IMR-90 (cell line): ENCODE data around the gene HELZ. TPM values are rescaled to one million over a fixed set of nuclear protein-coding genes. Genes with fewer than 3 reads are reported as not detected.

Experiments
- ATAC-seq: fragments of 200-7000 bp; cut with Tn5 transposase; 2 replicates; pipeline ENCODE4 v1.9.1; 2020; ENCODE audit warnings: low read depth, mild to moderate bottlenecking, moderate library complexity
- BruUV-seq: library from RNA; stranded (reverse); fragments of 400-500 nt; replicated peaks from 2 replicates; lab custom pipeline; 2021; lab: Mats Ljungman, UMichigan
- CTCF ChIA-PET: fragments of 300-600 bp; formaldehyde crosslinking; extraction: SDS; loops from one replicate; lab custom pipeline; 2021; ENCODE audit warnings: antibody characterized with exemption; lab: Yijun Ruan, JAX
- POLR2A ChIA-PET: fragments of 300-600 bp; sonication (Branson Sonifier 250); formaldehyde crosslinking; loops from one replicate; lab custom pipeline; 2022; ENCODE audit warnings: antibody characterized with exemption; ENCODE audit not compliant: unreplicated experiment; lab: Charles Lee
- DNase-seq: peaks from one replicate; pipeline ENCODE4 v3.0.0; 2013
- H2AFZ ChIP-seq: replicated peaks from 2 replicates; pipeline ENCODE3; 2013; ENCODE audit warnings: low read length, mild to moderate bottlenecking; ENCODE audit not compliant: poor library complexity
- H2AK5ac ChIP-seq: 2 replicates; pipeline ENCODE4 v1.6.1; 2013; ENCODE audit warnings: low read depth, low read length, inconsistent platforms
- H2AK9ac ChIP-seq: replicated peaks from 2 replicates; pipeline ENCODE3; 2013; ENCODE audit warnings: mild to moderate bottlenecking, low read depth, low read length, moderate library complexity; ENCODE audit not compliant: poor library complexity
- H2BK120ac ChIP-seq: 2 replicates; pipeline ENCODE4 v1.6.1; 2013; ENCODE audit warnings: low read depth, low read length, inconsistent platforms
- H2BK15ac ChIP-seq: 3 replicates; pipeline ENCODE4 v1.6.1; 2013; ENCODE audit warnings: low read depth, low read length, inconsistent platforms
- H2BK20ac ChIP-seq: 2 replicates; pipeline ENCODE4 v1.6.1; 2013; ENCODE audit warnings: low read depth, mild to moderate bottlenecking, inconsistent platforms, low read length, moderate library complexity
- H2BK5ac ChIP-seq: 2 replicates; pipeline ENCODE4 v1.6.1; 2013; ENCODE audit warnings: mild to moderate bottlenecking, low read depth, low read length, inconsistent platforms; ENCODE audit not compliant: poor library complexity, severe bottlenecking
- H3K14ac ChIP-seq: replicated peaks from 2 replicates; pipeline ENCODE4 v1.6.1; 2013; ENCODE audit warnings: low read depth, low read length, inconsistent platforms
- H3K18ac ChIP-seq: 2 replicates; pipeline ENCODE4 v1.6.1; 2013; ENCODE audit warnings: low read depth, low read length, control low read depth
- H3K23ac ChIP-seq: 2 replicates; pipeline ENCODE4 v1.6.1; 2013; ENCODE audit warnings: low read depth, low read length, inconsistent platforms
- H3K27ac ChIP-seq: 2 replicates; pipeline ENCODE4 v1.5.1; 2013; ENCODE audit warnings: mild to moderate bottlenecking, control low read depth, low read length; ENCODE audit not compliant: insufficient read depth
- H3K27me3 ChIP-seq: 2 replicates; pipeline ENCODE4 v1.6.1; 2013; ENCODE audit warnings: low read length; ENCODE audit not compliant: control insufficient read depth, insufficient read depth
- H3K36me3 ChIP-seq: 2 replicates; pipeline ENCODE4 v1.6.1; 2013; ENCODE audit warnings: low read length, mixed read lengths; ENCODE audit not compliant: control insufficient read depth, insufficient read depth
- H3K4ac ChIP-seq: 2 replicates; pipeline ENCODE4 v1.6.1; 2013; ENCODE audit warnings: low read depth, low read length, inconsistent platforms
- H3K4me1 ChIP-seq: 2 replicates; pipeline ENCODE4 v1.6.1; 2013; ENCODE audit warnings: low read length, mixed read lengths; ENCODE audit not compliant: control insufficient read depth, insufficient read depth
- H3K4me2 ChIP-seq: 2 replicates; pipeline ENCODE4 v1.6.1; 2013; ENCODE audit warnings: low read depth, mild to moderate bottlenecking, control low read depth, low read length, moderate library complexity
- H3K4me3 ChIP-seq: 2 replicates; pipeline ENCODE4 v1.5.1; 2013; ENCODE audit warnings: low read depth, mild to moderate bottlenecking, control low read depth, low read length, moderate library complexity; ENCODE audit not compliant: insufficient read depth
- H3K56ac ChIP-seq: 2 replicates; pipeline ENCODE4 v1.6.1; 2013; ENCODE audit warnings: low read length, inconsistent platforms; ENCODE audit not compliant: insufficient read depth; ENCODE audit errors: extremely low read depth
- H3K79me1 ChIP-seq, 2 experiments: 2 replicates each; pipeline ENCODE4 v1.6.1; 2013; ENCODE audit warnings: low read length in 2 of 2, inconsistent platforms in 1 of 2, low read depth in 1 of 2
- H3K9ac ChIP-seq: 2 replicates; pipeline ENCODE4 v1.6.1; 2013; ENCODE audit warnings: low read depth, low read length, control low read depth
- H3K9me1 ChIP-seq: 2 replicates; pipeline ENCODE4 v1.6.1; 2013; ENCODE audit warnings: low read length, inconsistent platforms; ENCODE audit not compliant: insufficient read depth
- H3K9me3 ChIP-seq: 2 replicates; pipeline ENCODE4 v1.6.1; 2013; ENCODE audit warnings: low read length; ENCODE audit not compliant: control insufficient read depth, insufficient read depth
- H4K20me1 ChIP-seq: 2 replicates; pipeline ENCODE4 v1.6.1; 2013; ENCODE audit warnings: low read length, inconsistent platforms; ENCODE audit not compliant: insufficient read depth
- H4K5ac ChIP-seq: 2 replicates; pipeline ENCODE4 v1.6.1; 2013; ENCODE audit warnings: mild to moderate bottlenecking, low read depth, low read length, control low read depth
- H4K8ac ChIP-seq, 2 experiments: 2 replicates each; pipeline ENCODE4 v1.6.1; 2013; ENCODE audit warnings: low read depth in 2 of 2, low read length in 2 of 2, control low read depth in 1 of 2, inconsistent platforms in 1 of 2
- H4K91ac ChIP-seq: 2 replicates; pipeline ENCODE4 v1.6.1; 2013; ENCODE audit warnings: low read depth, low read length, inconsistent platforms; ENCODE audit not compliant: insufficient read depth
- BHLHE40 ChIP-seq: fragments of 150-350 bp; IDR thresholded peaks from 2 replicates; pipeline ENCODE4 v1.6.1; 2016; ENCODE audit warnings: mild to moderate bottlenecking, low read depth, low read length
- CEBPB ChIP-seq: IDR thresholded peaks from 2 replicates; pipeline ENCODE4 v1.6.1; 2012; ENCODE audit warnings: low read depth, low read length, improper control_type of control experiment
- CHD1 ChIP-seq: IDR thresholded peaks from 2 replicates; pipeline ENCODE4 v1.6.1; 2012; ENCODE audit warnings: low read depth, low read length, improper control_type of control experiment
- CTCF ChIP-seq: conservative IDR thresholded peaks from 2 replicates; pipeline ENCODE4 v1.5.1; 2012; ENCODE audit warnings: mild to moderate bottlenecking, low read depth, low read length, improper control_type of control experiment
- ELK1 ChIP-seq: fragments of 150-350 bp; IDR thresholded peaks from 2 replicates; pipeline ENCODE4 v1.6.1; 2016; ENCODE audit warnings: low read depth, mild to moderate bottlenecking, low read length, moderate library complexity, borderline replicate concordance
- FOS ChIP-seq: fragments of 150-350 bp; IDR thresholded peaks from 2 replicates; pipeline ENCODE4 v1.6.1; 2016; ENCODE audit warnings: low read depth, low read length
- MAFK ChIP-seq: IDR thresholded peaks from 2 replicates; pipeline ENCODE4 v1.6.1; 2012; ENCODE audit warnings: low read depth, low read length, improper control_type of control experiment
- MAZ ChIP-seq: IDR thresholded peaks from 2 replicates; pipeline ENCODE4 v1.6.1; 2012; ENCODE audit warnings: low read depth, mild to moderate bottlenecking, low read length, improper control_type of control experiment, moderate library complexity, borderline replicate concordance
- MXI1 ChIP-seq: IDR thresholded peaks from 2 replicates; pipeline ENCODE4 v1.6.1; 2012; ENCODE audit warnings: low read depth, mild to moderate bottlenecking, low read length, moderate library complexity, borderline replicate concordance
- NFE2L2 ChIP-seq: fragments of 150-350 bp; IDR thresholded peaks from 2 replicates; pipeline ENCODE4 v1.6.1; 2016; ENCODE audit warnings: low read depth, mild to moderate bottlenecking, low read length
- POLR2A ChIP-seq: IDR thresholded peaks from 2 replicates; pipeline ENCODE4 v1.6.1; 2012; ENCODE audit warnings: mild to moderate bottlenecking, low read depth, low read length
- RAD21 ChIP-seq: IDR thresholded peaks from 2 replicates; pipeline ENCODE4 v1.6.1; 2012; ENCODE audit warnings: low read length, improper control_type of control experiment
- RCOR1 ChIP-seq: IDR thresholded peaks from 2 replicates; pipeline ENCODE4 v1.6.1; 2012; ENCODE audit warnings: mild to moderate bottlenecking, low read length, improper control_type of control experiment; ENCODE audit not compliant: insufficient replicate concordance
- RFX5 ChIP-seq: IDR thresholded peaks from 2 replicates; pipeline ENCODE4 v1.8.0; 2012; ENCODE audit warnings: low read depth, mild to moderate bottlenecking, low read length, moderate library complexity
- SMC3 ChIP-seq: fragments of 150-350 bp; IDR thresholded peaks from 2 replicates; pipeline ENCODE4 v1.6.1; 2016; ENCODE audit warnings: low read depth, mild to moderate bottlenecking, antibody characterized with exemption, low read length, moderate library complexity
- USF2 ChIP-seq: fragments of 150-350 bp; IDR thresholded peaks from 2 replicates; pipeline ENCODE4 v1.6.1; 2017; ENCODE audit warnings: mild to moderate bottlenecking, antibody characterized with exemption, low read length, low read depth
- WGBS, 2 experiments: methylation state at CpG; one replicate each; pipeline versions ENCODE4 v1.1.5 to v1.1.7; 2013; ENCODE audit warnings: missing lambda C conversion rate in 2 of 2; ENCODE audit not compliant: insufficient read length in 1 of 2; ENCODE audit errors: extremely low coverage in 2 of 2; 5-methylcytosine and 5-hydroxymethylcytosine counted together
- dilution Hi-C: fragments of 300-500 bp; cut with HindIII; formaldehyde crosslinking; loops from one replicate; pipeline ENCODE4 v1.14.3; 2018; ENCODE audit warnings: low sequenced_read_pairs; ENCODE audit not compliant: unreplicated experiment
- in situ Hi-C: fragments of 300-500 bp; cut with MboI; formaldehyde crosslinking; loops from 3 replicates; pipeline ENCODE4 v1.14.3; 2019; ENCODE audit warnings: low sequenced_read_pairs, inconsistent platforms, mixed read lengths
- intact Hi-C: fragments of 100-400 bp; cut with micrococcal nuclease; formaldehyde crosslinking; loops from 2 replicates; pipeline ENCODE4 v1.10.0; 2022
- polyA plus RNA-seq, 3 experiments: library from polyadenylated mRNA; depleted of rRNA; stranded (reverse); fragments of >200 nt; gene quantifications; 2 replicates each; pipeline ENCODE4 v1.2.3, GENCODE V29; 2012; ENCODE audit warnings: low replicate concordance in 1 of 3
- total RNA-seq: library from RNA; depleted of rRNA; stranded (reverse); fragments of >200 nt; gene quantifications from 2 replicates; pipeline ENCODE4 v1.2.3, GENCODE V29; 2012

The HELZ gene
- total and polyA plus RNA-seq, 2 of the 4 experiments (the other 2 are of a cell fraction): 8.0 to 60.6 TPM

GRCh38 chr17:67046398-67046797, 198.6 kb downstream of the HELZ start:
- H2AFZ ChIP-seq: no peak overlapping the region
- H2BK20ac ChIP-seq: no peak overlapping the region
- no peak overlapping the region for H3K27ac ChIP-seq
- BruUV-seq: no TSS peak
- H2AK5ac ChIP-seq: no peak overlapping the region
- TF ChIP-seq RFX5 (no peak), MAFK (no peak), POLR2A (no peak), MAZ (no peak), USF2 (no peak), RAD21 (no peak), CTCF (no peak), ELK1 (no peak), MXI1 (no peak), RCOR1 (no peak), FOS (no peak), BHLHE40 (no peak), CHD1 (no peak), SMC3 (no peak), CEBPB (no peak), NFE2L2 (no peak)
- ATAC-seq (no peak), DNase-seq (no peak)
- ChIA-PET CTCF (no interaction called here), POLR2A (no interaction called here)
- no peak overlapping the region for H2BK15ac ChIP-seq
- no CpG with 5 or more reads among the region's 4 CpGs for WGBS, 2 experiments
- no peaks in the 10 kb centered on the region for H3K4me1 ChIP-seq
- H3K27me3 ChIP-seq: peaks cover 41% of the 10 kb centered on the region
- H2AK9ac ChIP-seq: no peak overlapping the region
- H4K5ac ChIP-seq: no peak overlapping the region
- intact Hi-C loops: no loop called here
- H4K91ac ChIP-seq: no peak overlapping the region
- H3K9ac ChIP-seq: no peak overlapping the region
- no peak overlapping the region for H4K8ac ChIP-seq
- in situ Hi-C loops: no loop called here
- H3K18ac ChIP-seq: no peak overlapping the region
- no peak overlapping the region for H2BK5ac ChIP-seq
- no peaks in the 10 kb centered on the region for H3K79me1 ChIP-seq
- H3K23ac ChIP-seq: no peak overlapping the region
- no peak overlapping the region for H2BK120ac ChIP-seq
- H3K4me2 ChIP-seq: no peak overlapping the region
- dilution Hi-C loops: no loop called here
- no peak overlapping the region for H3K56ac ChIP-seq
- H3K4ac ChIP-seq: no peak overlapping the region
- no peaks in the 10 kb centered on the region for H3K9me1 ChIP-seq
- no peaks in the 10 kb centered on the region for H4K20me1 ChIP-seq
- no peak overlapping the region for H3K14ac ChIP-seq
- H3K36me3 ChIP-seq: no peaks in the 10 kb centered on the region
- peaks cover 20% of the 10 kb centered on the region for H3K9me3 ChIP-seq
- H3K4me3 ChIP-seq: no peak overlapping the region
